Fibroblast of lung (primary cell): Measurements from ENCODE around the gene LAPTM5. TPM values are rescaled to one million over a fixed set of nuclear protein-coding genes. Genes with fewer than 3 reads are reported as not detected.

Experiments
- DNase-seq, 2 donors: peaks; one replicate each; pipeline versions ENCODE4 v3.0.0 to v3.0.0-alpha.2; 2010; ENCODE audit warnings: low read depth in 2 of 2
- H2AFZ ChIP-seq: 2 replicates; pipeline ENCODE4 v1.5.1; 2012; ENCODE audit warnings: low read length, control low read depth, inconsistent platforms
- H3K27ac ChIP-seq: 2 replicates; pipeline ENCODE4 v1.5.1; 2011; ENCODE audit warnings: low read length, control low read depth; ENCODE audit not compliant: insufficient read depth
- H3K27me3 ChIP-seq: 2 replicates; pipeline ENCODE4 v1.5.1; 2011; ENCODE audit warnings: mild to moderate bottlenecking, low read length; ENCODE audit not compliant: control insufficient read depth, insufficient read depth
- H3K36me3 ChIP-seq: 2 replicates; pipeline ENCODE4 v1.5.1; 2011; ENCODE audit warnings: low read length; ENCODE audit not compliant: control insufficient read depth, insufficient read depth
- H3K4me1 ChIP-seq: 2 replicates; pipeline ENCODE4 v1.5.1; 2011; ENCODE audit warnings: low read length; ENCODE audit not compliant: control insufficient read depth, insufficient read depth; ENCODE audit errors: extremely low read depth
- H3K4me2 ChIP-seq: 2 replicates; pipeline ENCODE4 v1.5.1; 2011; ENCODE audit warnings: low read length, control low read depth; ENCODE audit not compliant: insufficient read depth; ENCODE audit errors: extremely low read depth
- H3K4me3 ChIP-seq, 4 experiments: fragments of 200-600 bp in 1 of 4; sonication (generic) in 1 of 4; replicated peaks in 1 of 4; 2 replicates each; pipeline ENCODE4 v1.5.1; 2011 to 2016; ENCODE audit warnings: low read length in 4 of 4, low read depth in 3 of 4, mild to moderate bottlenecking in 3 of 4, control low read depth in 2 of 4, inconsistent platforms in 1 of 4, mixed read lengths in 1 of 4; ENCODE audit not compliant: insufficient read depth in 1 of 4; ENCODE audit errors: control extremely low read depth in 1 of 4
- H3K79me2 ChIP-seq: 2 replicates; pipeline ENCODE4 v1.5.1; 2012; ENCODE audit warnings: mild to moderate bottlenecking, low read length, inconsistent platforms; ENCODE audit not compliant: control insufficient read depth, insufficient read depth
- H3K9ac ChIP-seq: 2 replicates; pipeline ENCODE4 v1.5.1; 2011; ENCODE audit warnings: mild to moderate bottlenecking, low read length, control low read depth; ENCODE audit not compliant: insufficient read depth
- H3K9me3 ChIP-seq: 2 replicates; pipeline ENCODE4 v1.5.1; 2012; ENCODE audit warnings: low read depth, low read length; ENCODE audit not compliant: control insufficient read depth, insufficient read depth
- H4K20me1 ChIP-seq: 2 replicates; pipeline ENCODE4 v1.5.1; 2011; ENCODE audit warnings: low read length; ENCODE audit not compliant: control insufficient read depth, insufficient read depth; ENCODE audit errors: extremely low read depth
- EZH2 ChIP-seq: IDR thresholded peaks from 2 replicates; pipeline ENCODE4 v1.5.1; 2012; ENCODE audit warnings: low read length, control low read depth, mild to moderate bottlenecking; ENCODE audit errors: missing control alignments
- polyA plus RNA-seq, 2 donors: library from polyadenylated mRNA; depleted of rRNA in 1 of 2; stranded (reverse) in 1 of 2; unstranded in 1 of 2; fragments of >200 nt; gene quantifications; 2 replicates each; pipeline ENCODE4 v1.2.1, GENCODE V29; 2011 to 2012; ENCODE audit warnings: missing spikeins in 1 of 2
- total RNA-seq: library from RNA; depleted of rRNA; stranded (reverse); fragments of >200 nt; gene quantifications from 2 replicates; pipeline ENCODE4 v1.2.1, GENCODE V29; 2014
- TF ChIP-seq, protein P1 (sequence below), 2 donors: IDR thresholded peaks in 1 of 2; conservative IDR thresholded peaks in 1 of 2; 1 replicate in 1 of 2; 2 replicates in 1 of 2; pipeline ENCODE4 v1.5.1; 2011 to 2012; ENCODE audit warnings: low read length in 2 of 2, control low read depth in 1 of 2, inconsistent platforms in 1 of 2, low read depth in 1 of 2, mild to moderate bottlenecking in 1 of 2

Gene LAPTM5
- total and polyA plus RNA-seq, 2 donors (not counting 1 experiment from before 2014, with no cell fraction given), result under 0.01 to 0.32 TPM

DNA sequence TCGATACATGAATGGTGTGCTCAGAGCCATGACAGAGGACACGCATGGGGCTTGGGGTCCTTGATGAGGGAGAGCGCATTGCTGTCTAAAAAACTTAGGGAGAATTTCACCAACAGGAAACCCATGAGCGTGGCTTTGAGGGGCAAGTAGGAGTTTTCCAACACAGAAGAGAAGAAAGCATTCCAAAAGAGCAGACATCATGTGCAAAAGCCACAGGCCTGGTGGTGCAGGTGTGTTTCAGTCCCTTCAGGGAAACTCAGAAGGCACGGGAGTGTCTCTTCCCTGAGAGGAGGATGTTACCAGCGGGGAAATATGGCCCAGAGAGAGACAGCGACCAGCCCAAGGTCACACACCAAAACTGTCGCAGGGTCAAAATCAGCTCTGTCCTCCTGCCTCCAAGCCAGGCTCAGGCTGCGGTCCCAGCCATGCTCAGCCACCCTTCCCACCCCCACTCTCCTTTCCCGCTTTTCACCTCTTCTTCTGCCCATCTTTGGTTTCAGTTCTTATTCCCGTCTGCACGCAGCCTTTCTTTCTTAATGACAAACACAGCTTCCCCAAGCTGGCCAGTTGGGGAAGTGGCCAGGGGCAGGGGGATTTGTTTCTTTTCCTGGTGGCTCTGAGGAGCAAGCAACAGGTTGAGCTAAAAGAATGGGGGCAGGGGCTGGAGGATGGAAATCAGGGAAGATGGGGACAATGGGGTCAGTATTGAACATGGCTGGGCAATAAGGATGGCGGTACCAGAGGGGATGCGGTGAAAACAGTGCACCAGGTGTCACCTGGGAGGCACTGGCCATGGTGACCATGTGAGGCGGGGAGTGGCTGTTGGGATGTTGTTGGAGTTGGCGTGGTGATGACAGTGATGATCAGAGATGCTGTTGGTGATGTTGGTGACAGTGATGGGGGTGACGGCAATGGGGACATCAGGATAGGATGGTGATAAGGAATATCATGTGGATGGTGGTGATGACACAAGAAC is 10.3 kb downstream of the LAPTM5 start:
- DNase-seq, result no peak
- H3K27me3 ChIP-seq, result no peaks in the 10 kb centered on the region
- no peak overlapping the region for H3K4me2 ChIP-seq
- H3K9me3 ChIP-seq, result no peaks in the 10 kb centered on the region
- H3K79me2 ChIP-seq, result no peaks in the 10 kb centered on the region
- no peak overlapping the region for H3K9ac ChIP-seq
- no peaks in the 10 kb centered on the region for H3K36me3 ChIP-seq
- H2AFZ ChIP-seq, result no peak overlapping the region
- H3K4me3 ChIP-seq, result no peak overlapping the region
- no peak overlapping the region for H3K27ac ChIP-seq
- no peaks in the 10 kb centered on the region for H3K4me1 ChIP-seq
- TF ChIP-seq, protein P1, sequence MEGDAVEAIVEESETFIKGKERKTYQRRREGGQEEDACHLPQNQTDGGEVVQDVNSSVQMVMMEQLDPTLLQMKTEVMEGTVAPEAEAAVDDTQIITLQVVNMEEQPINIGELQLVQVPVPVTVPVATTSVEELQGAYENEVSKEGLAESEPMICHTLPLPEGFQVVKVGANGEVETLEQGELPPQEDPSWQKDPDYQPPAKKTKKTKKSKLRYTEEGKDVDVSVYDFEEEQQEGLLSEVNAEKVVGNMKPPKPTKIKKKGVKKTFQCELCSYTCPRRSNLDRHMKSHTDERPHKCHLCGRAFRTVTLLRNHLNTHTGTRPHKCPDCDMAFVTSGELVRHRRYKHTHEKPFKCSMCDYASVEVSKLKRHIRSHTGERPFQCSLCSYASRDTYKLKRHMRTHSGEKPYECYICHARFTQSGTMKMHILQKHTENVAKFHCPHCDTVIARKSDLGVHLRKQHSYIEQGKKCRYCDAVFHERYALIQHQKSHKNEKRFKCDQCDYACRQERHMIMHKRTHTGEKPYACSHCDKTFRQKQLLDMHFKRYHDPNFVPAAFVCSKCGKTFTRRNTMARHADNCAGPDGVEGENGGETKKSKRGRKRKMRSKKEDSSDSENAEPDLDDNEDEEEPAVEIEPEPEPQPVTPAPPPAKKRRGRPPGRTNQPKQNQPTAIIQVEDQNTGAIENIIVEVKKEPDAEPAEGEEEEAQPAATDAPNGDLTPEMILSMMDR (conservative IDR thresholded peaks at IDR 0.05 in 1 of 2, IDR thresholded peaks at IDR 0.05 in 1 of 2; ENCODE audit: low read depth in 1 of 2, low read length in 2 of 2), result no peak
- TF ChIP-seq EZH2, result no peak
- H4K20me1 ChIP-seq, result no peaks in the 10 kb centered on the region

DNA sequence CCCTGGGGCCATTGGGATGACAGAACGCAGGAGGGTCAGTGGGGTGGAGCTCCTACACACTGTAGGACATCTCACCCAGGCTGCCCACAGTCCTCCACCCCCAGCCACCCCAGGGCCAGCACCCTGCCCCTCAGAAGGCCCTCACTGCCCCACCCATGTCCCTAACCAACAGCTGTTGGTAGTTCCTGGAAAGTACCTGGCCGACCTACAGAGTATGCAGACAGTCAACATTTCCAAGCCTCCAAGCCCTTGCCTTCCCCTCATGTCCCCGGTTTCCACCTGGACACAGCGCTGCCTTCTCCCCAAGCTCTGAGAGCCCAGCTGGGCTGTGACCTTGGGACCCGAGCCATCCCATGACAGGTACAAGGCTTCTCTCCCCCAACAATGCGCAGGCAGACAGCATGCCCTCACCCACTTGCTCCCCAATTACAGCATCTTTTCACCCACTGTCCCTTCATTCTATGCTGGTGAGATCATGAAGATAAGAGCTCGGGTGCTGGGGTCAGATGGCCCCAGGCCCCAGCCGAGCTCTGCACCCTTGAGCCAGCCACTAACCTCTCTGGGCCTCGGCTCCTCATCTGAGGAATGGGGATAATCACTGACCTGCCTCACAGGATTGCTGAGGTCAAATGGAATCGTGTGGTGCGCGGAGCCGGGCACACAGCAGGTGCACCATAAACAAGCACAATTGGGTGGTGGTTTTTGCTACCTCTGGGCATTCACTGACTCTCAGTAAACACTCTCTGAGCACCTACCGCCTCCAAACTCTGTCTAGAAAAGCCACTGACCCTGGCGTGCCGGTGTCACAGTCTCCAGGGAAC is 11.2 kb downstream of the LAPTM5 start:
- H3K27ac ChIP-seq, result no peak overlapping the region
- H3K36me3 ChIP-seq, result no peaks in the 10 kb centered on the region
- no peaks in the 10 kb centered on the region for H3K79me2 ChIP-seq
- H4K20me1 ChIP-seq, result no peaks in the 10 kb centered on the region
- no peak for DNase-seq
- H2AFZ ChIP-seq, result no peak overlapping the region
- no peaks in the 10 kb centered on the region for H3K4me1 ChIP-seq
- H3K27me3 ChIP-seq, result no peaks in the 10 kb centered on the region
- TF ChIP-seq, protein P1 (conservative IDR thresholded peaks at IDR 0.05 in 1 of 2, IDR thresholded peaks at IDR 0.05 in 1 of 2; ENCODE audit: low read depth in 1 of 2, low read length in 2 of 2), result no peak
- TF ChIP-seq EZH2, result no peak
- H3K4me2 ChIP-seq, result no peak overlapping the region
- H3K9ac ChIP-seq, result no peak overlapping the region
- no peak overlapping the region for H3K4me3 ChIP-seq
- H3K9me3 ChIP-seq, result no peaks in the 10 kb centered on the region

DNA sequence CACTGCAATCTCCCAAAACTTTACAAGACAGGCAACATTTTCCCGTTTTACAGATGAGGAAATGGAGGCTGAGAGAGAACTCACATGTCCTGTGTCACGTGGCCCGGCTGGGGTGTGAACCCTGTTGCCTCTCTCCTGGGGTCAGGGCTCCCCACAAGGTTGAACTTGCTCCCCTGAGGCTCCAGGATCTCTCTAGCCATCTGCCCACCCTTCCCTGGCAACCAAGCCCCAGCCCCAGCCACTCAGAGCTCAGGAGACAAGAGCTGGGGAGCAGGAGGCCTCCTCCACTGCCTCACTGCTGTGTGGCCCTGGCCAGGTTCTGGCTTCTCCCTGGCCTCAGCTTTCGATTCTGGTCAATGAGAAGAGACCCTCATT is 11.8 kb downstream of the LAPTM5 start:
- Histone ChIP-seq H3K4me3 (no peak overlapping the region), H3K27ac (no peak overlapping the region), H4K20me1 (no peaks in the 10 kb centered on the region), H3K4me1 (no peaks in the 10 kb centered on the region), H3K27me3 (no peaks in the 10 kb centered on the region), H2AFZ (no peak overlapping the region), H3K4me2 (no peak overlapping the region), H3K9ac (no peak overlapping the region), H3K79me2 (no peaks in the 10 kb centered on the region), H3K9me3 (no peaks in the 10 kb centered on the region), H3K36me3 (no peaks in the 10 kb centered on the region)
- TF ChIP-seq EZH2, result no peak
- TF ChIP-seq, protein P1 (conservative IDR thresholded peaks at IDR 0.05 in 1 of 2, IDR thresholded peaks at IDR 0.05 in 1 of 2; ENCODE audit: low read depth in 1 of 2, low read length in 2 of 2), result no peak
- no peak for DNase-seq
